Suprapubic skin (tissue), 3 donors: ENCODE data around the gene COL25A1.

Experiments used
- EP300 ChIP-seq: sonication (generic); formaldehyde crosslinking; IDR thresholded peaks from one replicate; pipeline ENCODE4 v1.6.1; 2017; ENCODE audit warnings: antibody characterized with exemption
- POLR2A ChIP-seq, 2 donors: fragments of 450-650 bp; IDR thresholded peaks; one replicate each; pipeline ENCODE4 v1.6.1; 2017; ENCODE audit warnings: antibody characterized with exemption in 2 of 2, mild to moderate bottlenecking in 2 of 2, moderate library complexity in 2 of 2
- TF ChIP-seq, protein P1 (sequence below), 2 donors: fragments of 200-600 bp in 1 of 2; fragments of 450-650 bp in 1 of 2; sonication (generic) in 1 of 2; IDR thresholded peaks; one replicate each; pipeline ENCODE4 v1.5.1; 2016 to 2019; ENCODE audit warnings: antibody characterized with exemption in 2 of 2, mild to moderate bottlenecking in 1 of 2, moderate library complexity in 1 of 2

GRCh38 chr4:108762559-108763225 is 539.8 kb downstream of the COL25A1 start, which contains the start of gene ETNPPL:
- TF ChIP-seq POLR2A (IDR thresholded peaks at IDR 0.05) (no peak), EP300 (no peak)
- TF ChIP-seq, protein P1, sequence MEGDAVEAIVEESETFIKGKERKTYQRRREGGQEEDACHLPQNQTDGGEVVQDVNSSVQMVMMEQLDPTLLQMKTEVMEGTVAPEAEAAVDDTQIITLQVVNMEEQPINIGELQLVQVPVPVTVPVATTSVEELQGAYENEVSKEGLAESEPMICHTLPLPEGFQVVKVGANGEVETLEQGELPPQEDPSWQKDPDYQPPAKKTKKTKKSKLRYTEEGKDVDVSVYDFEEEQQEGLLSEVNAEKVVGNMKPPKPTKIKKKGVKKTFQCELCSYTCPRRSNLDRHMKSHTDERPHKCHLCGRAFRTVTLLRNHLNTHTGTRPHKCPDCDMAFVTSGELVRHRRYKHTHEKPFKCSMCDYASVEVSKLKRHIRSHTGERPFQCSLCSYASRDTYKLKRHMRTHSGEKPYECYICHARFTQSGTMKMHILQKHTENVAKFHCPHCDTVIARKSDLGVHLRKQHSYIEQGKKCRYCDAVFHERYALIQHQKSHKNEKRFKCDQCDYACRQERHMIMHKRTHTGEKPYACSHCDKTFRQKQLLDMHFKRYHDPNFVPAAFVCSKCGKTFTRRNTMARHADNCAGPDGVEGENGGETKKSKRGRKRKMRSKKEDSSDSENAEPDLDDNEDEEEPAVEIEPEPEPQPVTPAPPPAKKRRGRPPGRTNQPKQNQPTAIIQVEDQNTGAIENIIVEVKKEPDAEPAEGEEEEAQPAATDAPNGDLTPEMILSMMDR (IDR thresholded peaks at IDR 0.05) = no peak
